Keratinocyte (primary cell): ENCODE measurements around the gene FADS3.

Experiments used
- CTCF ChIP-seq, 3 experiments: IDR thresholded peaks in 1 of 3; conservative IDR thresholded peaks in 1 of 3; optimal IDR thresholded peaks in 1 of 3; 2 replicates in 2 of 3; 3 replicates in 1 of 3; pipeline versions ENCODE3 to v1.5.1; 2011; ENCODE audit warnings: low read length in 3 of 3, mild to moderate bottlenecking in 3 of 3, moderate library complexity in 2 of 3, control low read depth in 1 of 3, inconsistent platforms in 1 of 3; ENCODE audit not compliant: insufficient read depth in 2 of 3; ENCODE audit errors: extremely low read depth in 1 of 3
- EZH2 ChIP-seq: IDR thresholded peaks from one replicate; pipeline ENCODE4 v1.6.1; 2012; ENCODE audit warnings: inconsistent platforms, mild to moderate bottlenecking, low read length, moderate library complexity

DNA sequence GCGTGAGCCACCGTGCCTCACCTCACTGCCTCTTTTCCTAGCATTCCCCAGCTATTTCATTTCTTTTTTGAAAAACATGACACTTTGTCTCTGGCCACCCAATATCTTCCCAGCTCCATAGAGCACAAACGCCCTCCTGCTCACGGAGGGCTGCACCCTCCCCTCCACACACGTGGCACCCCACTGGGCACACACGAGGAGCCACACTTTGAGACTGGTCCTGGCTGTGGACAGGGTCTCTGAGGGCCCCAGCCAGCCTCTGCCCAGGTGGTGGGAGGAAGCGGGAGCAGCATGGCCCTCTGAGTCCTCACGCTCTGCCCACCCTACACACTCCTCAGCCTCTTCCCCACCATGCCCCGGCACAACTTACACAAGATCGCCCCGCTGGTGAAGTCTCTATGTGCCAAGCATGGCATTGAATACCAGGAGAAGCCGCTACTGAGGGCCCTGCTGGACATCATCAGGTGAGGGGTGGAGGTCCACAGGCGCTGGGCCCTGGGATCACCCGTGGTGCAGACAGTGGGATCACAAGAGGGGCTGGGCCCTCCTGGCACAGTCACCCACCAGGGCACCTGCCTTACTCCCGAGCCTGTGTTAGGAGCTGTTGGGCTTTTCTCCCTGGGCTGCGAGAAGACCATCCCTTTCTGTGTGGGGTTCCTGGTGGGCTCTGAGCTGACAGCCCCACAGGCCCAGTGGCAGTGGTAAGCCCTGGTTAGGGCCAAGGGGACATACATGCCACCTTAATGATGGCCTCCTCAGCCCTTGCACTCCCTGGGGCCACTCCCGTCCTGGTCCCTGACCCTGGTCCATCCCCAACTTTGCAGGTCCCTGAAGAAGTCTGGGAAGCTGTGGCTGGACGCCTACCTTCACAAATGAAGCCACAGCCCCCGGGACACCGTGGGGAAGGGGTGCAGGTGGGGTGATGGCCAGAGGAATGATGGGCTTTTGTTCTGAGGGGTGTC lies 26.2 kb downstream of the FADS3 start:
- TF ChIP-seq CTCF (optimal IDR thresholded peaks at IDR 0.05 in 1 of 3, IDR thresholded peaks at IDR 0.05 in 1 of 3, conservative IDR thresholded peaks at IDR 0.05 in 1 of 3; ENCODE audit: extremely low read depth in 1 of 3, insufficient read depth in 2 of 3, low read length in 3 of 3) (no peak), EZH2 (no peak)
